ENCODE measurements around the gene TCF12. TPM values are rescaled to one million over a fixed set of nuclear protein-coding genes. Genes with fewer than 3 reads are reported as not detected.

TCF12 gene
- total RNA-seq, 1 experiment from 2014 or later, result 76.7 TPM

DNA sequence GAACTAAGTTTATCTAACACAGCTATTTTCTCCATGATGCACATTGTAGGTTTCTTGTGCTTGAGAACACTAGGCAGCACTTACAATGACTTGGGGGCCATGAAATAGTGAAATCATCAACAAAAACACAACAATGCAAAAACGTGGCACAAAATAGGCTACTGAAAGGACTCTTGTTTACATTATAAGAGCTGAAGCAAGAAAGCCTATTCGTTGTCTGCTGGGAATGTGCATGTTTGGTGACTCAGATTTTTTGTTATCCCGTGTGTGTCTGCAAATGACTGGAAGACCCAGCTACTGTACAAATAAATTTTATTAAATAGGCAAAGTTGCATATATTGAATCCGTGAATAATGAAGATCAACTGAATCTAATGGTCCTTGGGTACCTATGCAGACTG, 85.0 kb downstream of the TCF12 start:
- Mint-ChIP-seq H3K4me3 (no peak overlapping the region), H3K4me1 (peaks cover 15 to 18% of the 10 kb centered on the region in 2 experiments), H3K27ac (peak overlapping the region in 1 of 3 experiments; percentile 51; a peak in 1 of 7 replicates), H3K9me3 (no peaks in the 10 kb centered on the region), H3K27me3 (ENCODE audit: low read depth) (no peaks in the 10 kb centered on the region), H3K36me3 (ENCODE audit: insufficient read depth in 1 of 3, low read depth in 3 of 3) (peaks cover 0 to 8% (median 2%) of the 10 kb centered on the region in 3 experiments; a peak in 5 of 7 replicates)
- Histone ChIP-seq H2BK12ac (ENCODE audit: insufficient read length, low read depth, low read length) (no peak overlapping the region), H2BK15ac (ENCODE audit: low read depth, low read length) (no peak overlapping the region), H3T11ph (ENCODE audit: low read length) (no peak overlapping the region), H3K79me2 (ENCODE audit: insufficient read depth, low read length) (peaks cover 4% of the 10 kb centered on the region; the same call in 1 of the 2 replicates), H3K79me1 (ENCODE audit: insufficient read depth, low read depth, low read length, poor library complexity, severe bottlenecking) (no peaks in the 10 kb centered on the region), H3K27me3 (ENCODE audit: insufficient read depth, low read length) (no peaks in the 10 kb centered on the region), H3K9ac (ENCODE audit: extremely low read depth, insufficient read length, low read length) (no peak overlapping the region), H3K4ac (ENCODE audit: low read depth, low read length) (no peak overlapping the region), H4K8ac (replicated peaks; ENCODE audit: insufficient read length, low read depth, low read length) (no peak overlapping the region), H3K56ac (ENCODE audit: insufficient read length, low read depth, low read length) (no peak overlapping the region), H3K23me2 (ENCODE audit: insufficient read length, low read depth, low read length, poor library complexity, severe bottlenecking) (no peaks in the 10 kb centered on the region), H4K91ac (ENCODE audit: insufficient read length, low read depth, low read length) (no peak overlapping the region), H4K20me1 (ENCODE audit: control insufficient read depth, insufficient read depth, insufficient read length) (no peaks in the 10 kb centered on the region), H2BK20ac (ENCODE audit: low read depth, low read length, poor library complexity, severe bottlenecking) (no peak overlapping the region), H3K18ac (ENCODE audit: insufficient read length, low read depth, low read length) (no peak overlapping the region), H3K4me1 (ENCODE audit: insufficient read depth, low read length) (no peaks in the 10 kb centered on the region), H2AK5ac (ENCODE audit: insufficient read length, low read length) (no peak overlapping the region), H3K23ac (ENCODE audit: insufficient read length, low read depth, low read length) (no peak overlapping the region), H4K5ac (ENCODE audit: insufficient read length, low read depth, low read length) (no peak overlapping the region), H2BK120ac (ENCODE audit: low read depth, low read length, poor library complexity, severe bottlenecking) (no peak overlapping the region), H3K14ac (ENCODE audit: insufficient read depth, low read length) (no peak overlapping the region), H3K4me2 (ENCODE audit: insufficient read depth, insufficient read length, low read length) (no peak overlapping the region), H2BK5ac (ENCODE audit: insufficient read length, low read length) (no peak overlapping the region), H3K27ac (ENCODE audit: insufficient read length, low read depth, low read length) (peak overlapping the region; percentile 49), H2AFZ (ENCODE audit: low read length) (no peak overlapping the region), H3K9me3 (ENCODE audit: control insufficient read depth, low read depth, low read length) (no peaks in the 10 kb centered on the region)
- DNase-seq, result no peak
- WGBS (ENCODE audit: extremely low coverage, insufficient read length, low lambda C conversion rate), result no CpG with 5 or more reads among the region's 4 CpGs
- TF ChIP-seq, protein P1, sequence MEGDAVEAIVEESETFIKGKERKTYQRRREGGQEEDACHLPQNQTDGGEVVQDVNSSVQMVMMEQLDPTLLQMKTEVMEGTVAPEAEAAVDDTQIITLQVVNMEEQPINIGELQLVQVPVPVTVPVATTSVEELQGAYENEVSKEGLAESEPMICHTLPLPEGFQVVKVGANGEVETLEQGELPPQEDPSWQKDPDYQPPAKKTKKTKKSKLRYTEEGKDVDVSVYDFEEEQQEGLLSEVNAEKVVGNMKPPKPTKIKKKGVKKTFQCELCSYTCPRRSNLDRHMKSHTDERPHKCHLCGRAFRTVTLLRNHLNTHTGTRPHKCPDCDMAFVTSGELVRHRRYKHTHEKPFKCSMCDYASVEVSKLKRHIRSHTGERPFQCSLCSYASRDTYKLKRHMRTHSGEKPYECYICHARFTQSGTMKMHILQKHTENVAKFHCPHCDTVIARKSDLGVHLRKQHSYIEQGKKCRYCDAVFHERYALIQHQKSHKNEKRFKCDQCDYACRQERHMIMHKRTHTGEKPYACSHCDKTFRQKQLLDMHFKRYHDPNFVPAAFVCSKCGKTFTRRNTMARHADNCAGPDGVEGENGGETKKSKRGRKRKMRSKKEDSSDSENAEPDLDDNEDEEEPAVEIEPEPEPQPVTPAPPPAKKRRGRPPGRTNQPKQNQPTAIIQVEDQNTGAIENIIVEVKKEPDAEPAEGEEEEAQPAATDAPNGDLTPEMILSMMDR (conservative IDR thresholded peaks at IDR 0.05), result no peak

Data from H9 (cell line).